NK-92 treated with Interleukin-12 subunit alpha and Interleukin-12 subunit beta, amount 100 ng/mL, for 24 hours (cell line): ENCODE measurements around the gene VIPAS39.
"Not testable (repeated sequence)": the region's sequence is repeated elsewhere in the genome, so short reads cannot be mapped to it uniquely, and the experiment has no call there.

Experiments used
- DNase-seq: peaks from one replicate; lab custom pipeline; 2025; lab: John Stamatoyannopoulos, UW

The VIPAS39 gene

GRCh38 chr14:77470224-77470870 lies 12.9 kb upstream of the VIPAS39 start:
- no peak for DNase-seq

GRCh38 chr14:77469539-77469938 lies 12.1 kb upstream of the VIPAS39 start:
- DNase-seq = no peak

- DNase-seq = no peak
These were observed 11.7 kb upstream of the VIPAS39 start for GRCh38 chr14:77469067-77469505.

GRCh38 chr14:77467801-77468200 lies 10.4 kb upstream of the VIPAS39 start:
- DNase-seq = no peak

GRCh38 chr14:77459072-77459723 lies 1.8 kb upstream of the VIPAS39 start:
- DNase-seq = peak; percentile 44

GRCh38 chr14:77458249-77458950 lies 999 bp upstream of the VIPAS39 start:
- DNase-seq = peak; percentile 67

- DNase-seq = no peak
These were observed 283 bp downstream of the VIPAS39 start for GRCh38 chr14:77457115-77457521.

- no peak for DNase-seq
These were observed 1.3 kb downstream of the VIPAS39 start for GRCh38 chr14:77455966-77456640.

- DNase-seq = no peak
These were observed 15.2 kb downstream of the VIPAS39 start for GRCh38 chr14:77442196-77442595.

GRCh38 chr14:77439861-77440260 lies 17.5 kb downstream of the VIPAS39 start:
- no peak for DNase-seq

GRCh38 chr14:77438596-77438995 lies 18.8 kb downstream of the VIPAS39 start:
- no peak for DNase-seq

- DNase-seq = no peak
These were observed 21.4 kb downstream of the VIPAS39 start for GRCh38 chr14:77436042-77436441.

- DNase-seq = no peak
These were observed 31.0 kb downstream of the VIPAS39 start for GRCh38 chr14:77426396-77426795.

- DNase-seq = no peak
These were observed 32.5 kb downstream of the VIPAS39 start for GRCh38 chr14:77424862-77425261.

GRCh38 chr14:77423423-77423822 lies 34.0 kb downstream of the VIPAS39 start, which contains the start of gene NOXRED1:
TSS of gene NOXRED1 (minus strand) at chr14:77423523. CDS start at chr14:77422889, 634 bp downstream.
- DNase-seq = no peak

- DNase-seq = no peak
These were observed 36.2 kb downstream of the VIPAS39 start for GRCh38 chr14:77421201-77421600.

GRCh38 chr14:77416836-77417235 lies 40.6 kb downstream of the VIPAS39 start:
- no peak for DNase-seq

- not testable (repeated sequence) for DNase-seq
These were observed 41.3 kb downstream of the VIPAS39 start for GRCh38 chr14:77416098-77416497.

GRCh38 chr14:77415403-77416030 lies 41.9 kb downstream of the VIPAS39 start:
- DNase-seq = not testable (repeated sequence)

GRCh38 chr14:77409131-77409533 lies 48.3 kb downstream of the VIPAS39 start:
- DNase-seq = no peak

- no peak for DNase-seq
These were observed 50.2 kb downstream of the VIPAS39 start for GRCh38 chr14:77407158-77407557.

GRCh38 chr14:77406718-77407117 lies 50.7 kb downstream of the VIPAS39 start:
- no peak for DNase-seq
